Muscle of arm (tissue), 14 donors: ENCODE data around the gene TJAP1. TPM values are rescaled to one million over a fixed set of nuclear protein-coding genes. Genes with fewer than 3 reads are reported as not detected.
A peak's percentile ranks its signal among the peaks of the same experiment; 100 is the strongest.

Source experiments
- DNase-seq: peaks from one replicate; pipeline ENCODE4 v3.0.0-alpha.2; 2013
- long read RNA-seq, 11 donors: transcript quantifications; one replicate each; lab custom pipeline, GENCODE V29; 2026
- polyA plus RNA-seq, 12 donors: library from polyadenylated mRNA; unstranded; fragments of 120-200 nt; gene quantifications; one replicate each; pipeline ENCODE4 v1.2.1, GENCODE V29; 2013; ENCODE audit not compliant: insufficient read length in 12 of 12

TJAP1 gene, protein sequence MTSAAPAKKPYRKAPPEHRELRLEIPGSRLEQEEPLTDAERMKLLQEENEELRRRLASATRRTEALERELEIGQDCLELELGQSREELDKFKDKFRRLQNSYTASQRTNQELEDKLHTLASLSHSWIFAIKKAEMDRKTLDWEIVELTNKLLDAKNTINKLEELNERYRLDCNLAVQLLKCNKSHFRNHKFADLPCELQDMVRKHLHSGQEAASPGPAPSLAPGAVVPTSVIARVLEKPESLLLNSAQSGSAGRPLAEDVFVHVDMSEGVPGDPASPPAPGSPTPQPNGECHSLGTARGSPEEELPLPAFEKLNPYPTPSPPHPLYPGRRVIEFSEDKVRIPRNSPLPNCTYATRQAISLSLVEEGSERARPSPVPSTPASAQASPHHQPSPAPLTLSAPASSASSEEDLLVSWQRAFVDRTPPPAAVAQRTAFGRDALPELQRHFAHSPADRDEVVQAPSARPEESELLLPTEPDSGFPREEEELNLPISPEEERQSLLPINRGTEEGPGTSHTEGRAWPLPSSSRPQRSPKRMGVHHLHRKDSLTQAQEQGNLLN
- polyA plus RNA-seq, result 10 to 100 TPM in 11 of 12 donors, not detected in 1; 21.2 to 38.0 (median 25.5) TPM
- long read RNA-seq, donor 1, result 0 reads
- long read RNA-seq, donor 2, partial matches to known transcripts, result 13 of 14 reads
- long read RNA-seq, donor 2, other reads (novel, unspliced or antisense), result 0 of 14 reads
- long read RNA-seq, donor 3, partial matches to known transcripts, result 5 of 7 reads
- long read RNA-seq, donor 3, other reads (novel, unspliced or antisense), result 0 of 7 reads
- long read RNA-seq, donor 4, result 0 reads
- long read RNA-seq, donor 5, partial matches to known transcripts, result 8 of 9 reads
- long read RNA-seq, donor 5, other reads (novel, unspliced or antisense), result 0 of 9 reads
- long read RNA-seq, donor 6, result 0 reads
- long read RNA-seq, donor 7, partial matches to known transcripts, result 0 of 1 reads
- long read RNA-seq, donor 7, other reads (novel, unspliced or antisense), result 0 of 1 reads
- long read RNA-seq, donor 8, partial matches to known transcripts, result 0 of 1 reads
- long read RNA-seq, donor 8, other reads (novel, unspliced or antisense), result 0 of 1 reads
- long read RNA-seq, donor 9, partial matches to known transcripts, result 0 of 1 reads
- long read RNA-seq, donor 9, other reads (novel, unspliced or antisense), result 0 of 1 reads
- long read RNA-seq, donor 10, partial matches to known transcripts, result 0 of 5 reads
- long read RNA-seq, donor 10, other reads (novel, unspliced or antisense), result 0 of 5 reads
- long read RNA-seq, donor 11, partial matches to known transcripts, result 5 of 6 reads
- long read RNA-seq, donor 11, other reads (novel, unspliced or antisense), result 0 of 6 reads

DNA sequence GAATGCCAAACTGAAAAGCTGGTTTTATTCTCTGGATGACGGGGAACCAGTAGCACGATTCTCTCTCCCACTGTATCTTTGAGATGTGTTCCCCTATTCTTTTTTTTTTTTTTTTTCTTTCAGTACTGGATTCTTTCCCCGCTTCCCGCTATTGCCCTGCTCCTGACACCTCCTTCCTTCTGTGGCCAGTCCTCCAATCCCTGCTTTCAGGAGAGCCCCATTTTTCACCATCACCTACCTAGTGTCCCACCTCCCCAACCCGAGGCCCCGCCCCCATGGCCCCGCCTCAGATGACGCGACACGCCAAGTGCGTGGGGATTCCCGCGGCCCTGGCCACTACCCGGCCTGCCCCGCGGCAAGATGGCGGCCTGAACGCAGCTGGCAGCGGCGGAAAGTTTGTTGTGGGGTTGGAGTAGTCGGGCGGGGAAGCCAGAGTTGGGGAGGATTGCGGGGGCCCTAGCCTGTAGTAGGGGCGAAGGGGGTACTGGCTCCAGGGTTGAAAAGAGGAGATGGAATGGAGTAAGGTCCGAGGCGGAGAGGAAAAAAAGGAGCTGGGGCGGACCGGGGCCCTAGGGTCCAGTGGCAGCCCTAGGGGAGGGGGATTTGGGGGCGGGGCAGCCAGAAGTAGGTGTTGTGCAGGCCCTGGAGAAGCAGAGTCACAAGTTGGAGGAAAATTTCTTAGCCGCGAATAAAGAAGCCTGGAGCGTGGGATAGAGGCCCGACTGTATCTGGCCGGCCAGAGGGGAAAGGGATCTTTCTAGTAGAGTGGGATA is at the start of gene TJAP1:
TSS of gene TJAP1 (plus strand) at position 336 of the 773 bp plus-strand sequence. CDS start 21,432 bp downstream, outside the sequence.
- peak; percentile 92 for DNase-seq

DNA sequence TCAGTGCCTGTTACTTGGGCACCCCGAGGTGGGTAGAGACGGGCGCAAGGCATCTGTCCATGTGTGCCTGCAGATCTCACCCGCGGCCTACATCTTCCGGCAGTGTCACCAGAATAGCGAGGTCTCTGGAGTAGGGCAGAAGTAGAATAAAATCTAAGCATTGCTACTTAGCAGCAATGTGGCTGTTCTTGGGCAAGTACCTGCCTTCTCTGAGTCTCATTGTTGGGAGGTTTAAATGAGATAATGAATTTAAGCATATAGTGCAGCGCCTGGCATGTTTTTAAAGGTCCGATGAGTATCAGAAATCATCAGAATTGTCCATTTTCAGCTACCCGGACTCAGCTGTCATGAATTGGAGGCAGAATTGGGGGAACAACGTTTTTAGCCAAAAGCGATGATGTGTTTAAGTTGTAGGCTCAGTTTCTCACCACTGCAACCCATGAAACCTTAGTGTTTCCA is 49.2 kb upstream of the TJAP1 start:
- no peak for DNase-seq

DNA sequence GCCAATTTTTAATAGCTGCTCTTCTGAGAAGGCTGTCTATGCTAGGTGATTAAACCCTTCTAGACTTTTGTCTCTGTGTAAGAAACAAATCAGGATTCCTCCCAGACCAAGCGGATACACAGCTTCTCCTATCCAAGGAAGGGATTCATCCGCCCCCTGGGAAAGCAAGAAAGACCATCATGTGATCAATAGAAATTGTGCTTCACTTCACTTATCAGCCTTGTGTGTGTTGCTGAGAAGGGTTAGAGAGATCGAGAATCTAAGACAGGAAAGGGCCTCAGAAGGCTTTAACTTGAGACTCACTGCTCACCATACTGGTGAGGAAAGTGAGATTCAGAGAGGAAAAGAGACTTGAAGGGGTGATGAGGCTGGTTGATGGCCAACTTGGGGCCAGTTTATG is 48.5 kb upstream of the TJAP1 start:
- no peak for DNase-seq

DNA sequence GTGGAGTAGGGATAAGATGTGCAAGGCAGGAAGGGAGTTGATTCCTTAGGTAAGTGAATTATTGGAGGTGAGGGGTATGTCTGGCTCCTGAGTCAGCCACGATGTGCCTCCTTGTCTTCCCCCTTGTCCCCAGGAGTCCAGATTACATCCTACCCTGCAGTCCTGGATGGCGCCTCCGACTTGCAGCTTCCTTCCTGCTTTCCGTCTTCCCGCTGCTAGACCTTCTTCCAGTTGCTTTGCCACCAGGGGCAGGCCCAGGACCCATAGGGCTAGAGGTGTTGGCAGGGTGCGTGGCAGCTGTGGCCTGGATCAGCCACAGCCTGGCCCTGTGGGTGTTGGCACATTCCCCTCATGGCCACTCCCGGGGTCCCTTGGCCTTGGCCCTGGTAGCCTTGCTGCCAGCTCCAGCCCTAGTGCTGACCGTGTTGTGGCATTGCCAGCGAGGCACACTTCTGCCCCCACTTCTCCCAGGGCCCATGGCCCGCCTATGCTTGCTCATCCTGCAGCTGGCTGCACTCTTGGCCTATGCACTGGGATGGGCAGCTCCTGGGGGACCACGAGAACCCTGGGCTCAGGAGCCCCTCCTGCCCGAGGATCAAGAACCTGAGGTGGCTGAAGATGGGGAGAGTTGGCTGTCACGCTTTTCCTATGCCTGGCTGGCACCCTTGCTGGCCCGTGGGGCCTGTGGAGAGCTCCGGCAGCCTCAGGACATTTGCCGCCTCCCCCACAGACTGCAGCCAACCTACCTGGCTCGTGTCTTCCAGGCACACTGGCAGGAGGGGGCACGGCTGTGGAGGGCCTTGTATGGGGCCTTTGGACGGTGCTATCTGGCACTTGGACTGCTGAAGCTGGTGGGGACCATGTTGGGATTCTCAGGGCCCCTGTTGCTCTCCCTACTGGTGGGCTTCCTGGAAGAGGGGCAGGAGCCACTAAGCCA is 45.1 kb upstream of the TJAP1 start:
- DNase-seq, result no peak

DNA sequence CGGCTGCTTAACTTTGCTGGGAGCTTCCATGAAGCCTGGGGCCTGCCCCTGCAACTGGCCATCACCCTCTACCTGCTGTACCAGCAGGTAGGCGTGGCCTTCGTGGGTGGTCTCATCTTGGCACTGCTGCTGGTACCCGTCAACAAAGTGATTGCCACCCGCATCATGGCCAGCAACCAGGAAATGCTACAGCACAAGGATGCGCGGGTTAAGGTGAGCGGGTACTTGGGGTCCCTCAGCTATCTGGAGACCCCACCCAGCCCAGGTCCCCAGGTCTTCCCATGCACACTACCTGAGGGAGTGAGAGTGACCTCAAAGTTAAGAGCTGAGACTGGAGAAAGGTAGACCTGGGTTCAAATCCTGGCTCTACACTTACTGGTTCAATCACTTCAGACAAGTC is 44.2 kb upstream of the TJAP1 start:
- DNase-seq, result no peak

DNA sequence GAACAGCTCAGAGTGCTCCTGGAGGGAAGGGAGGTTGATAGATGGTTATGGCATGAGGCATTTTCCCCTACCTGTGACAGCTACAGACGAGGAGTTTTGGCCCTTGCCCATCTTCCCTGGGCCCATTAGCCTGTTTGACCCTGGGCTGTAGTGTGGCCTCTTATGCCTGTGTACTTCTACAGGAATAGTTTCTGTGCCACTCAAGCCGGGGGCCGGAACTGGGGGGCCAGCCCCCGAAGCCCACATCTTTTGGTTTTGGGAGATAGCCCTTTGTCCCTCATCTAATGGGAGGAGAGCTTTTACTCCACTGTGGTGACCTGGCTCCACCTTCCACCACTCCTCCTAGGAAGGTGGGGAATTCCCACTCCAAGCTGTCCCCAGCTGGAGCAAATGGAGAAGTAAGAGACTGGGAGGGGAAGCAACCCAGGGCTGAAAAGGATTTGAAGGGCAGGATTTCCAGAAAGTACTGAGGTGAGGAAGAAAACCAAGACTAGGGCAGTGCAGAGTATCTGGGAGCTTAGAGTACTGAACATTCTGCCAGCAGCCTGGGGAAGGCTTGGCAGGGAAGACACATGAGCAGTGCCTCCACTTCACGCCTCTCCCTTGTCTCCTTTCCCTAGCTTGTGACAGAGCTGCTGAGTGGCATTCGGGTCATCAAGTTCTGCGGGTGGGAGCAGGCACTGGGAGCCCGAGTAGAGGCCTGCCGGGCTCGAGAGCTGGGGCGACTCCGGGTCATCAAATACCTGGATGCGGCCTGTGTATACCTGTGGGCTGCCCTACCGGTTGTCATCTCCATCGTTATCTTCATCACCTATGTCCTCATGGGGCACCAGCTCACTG is 43.1 kb upstream of the TJAP1 start:
- no peak for DNase-seq

DNA sequence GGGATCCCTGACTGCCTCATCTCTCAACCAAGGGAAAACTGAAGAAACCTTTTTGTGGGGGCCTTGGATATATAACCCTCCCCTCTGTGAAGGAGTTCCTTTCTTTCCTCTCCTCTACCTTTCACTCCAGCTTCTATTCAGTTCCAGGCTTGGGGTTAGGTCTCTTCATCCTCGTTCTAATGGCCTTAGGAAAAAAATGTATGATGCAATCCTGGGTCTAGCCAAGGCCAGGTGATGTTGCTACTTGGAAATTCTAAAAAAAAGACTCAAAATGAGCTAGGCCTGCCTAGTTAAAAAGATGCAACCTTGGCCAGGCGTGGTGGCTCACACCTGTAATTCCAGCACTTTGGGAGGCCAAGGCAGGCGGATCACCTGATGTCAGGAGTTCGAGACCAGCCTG is 42.4 kb upstream of the TJAP1 start:
- DNase-seq, result no peak

DNA sequence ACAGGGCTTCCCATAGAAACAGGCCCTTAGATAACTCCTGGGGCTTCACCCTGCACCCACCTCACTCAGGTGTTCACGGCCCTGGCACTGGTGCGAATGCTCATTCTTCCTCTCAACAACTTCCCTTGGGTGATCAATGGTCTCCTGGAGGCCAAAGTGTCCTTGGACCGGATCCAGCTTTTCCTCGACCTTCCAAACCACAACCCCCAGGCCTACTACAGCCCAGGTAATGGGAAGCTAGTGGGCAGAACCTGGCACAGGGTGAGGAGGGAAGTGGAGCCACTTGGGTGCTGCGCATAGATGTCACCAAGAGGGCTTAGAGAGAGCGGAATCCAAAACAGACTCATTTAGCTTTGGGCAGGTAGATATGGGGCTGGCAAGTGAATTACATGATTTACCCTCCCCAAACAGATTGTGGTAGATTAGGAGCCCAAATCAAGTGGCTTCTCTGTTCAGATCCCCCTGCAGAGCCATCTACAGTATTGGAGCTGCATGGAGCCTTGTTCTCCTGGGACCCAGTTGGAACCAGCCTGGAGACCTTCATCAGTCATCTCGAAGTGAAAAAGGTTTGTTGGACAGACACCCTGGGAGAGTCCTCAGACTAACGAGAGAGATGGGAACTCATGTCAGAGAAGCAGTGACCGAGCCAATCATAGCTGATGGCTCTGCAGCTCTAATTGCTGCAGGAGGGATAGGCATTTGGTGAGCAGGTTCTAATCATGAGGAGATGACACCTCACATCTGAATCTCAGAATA is 41.5 kb upstream of the TJAP1 start:
- DNase-seq, result no peak

DNA sequence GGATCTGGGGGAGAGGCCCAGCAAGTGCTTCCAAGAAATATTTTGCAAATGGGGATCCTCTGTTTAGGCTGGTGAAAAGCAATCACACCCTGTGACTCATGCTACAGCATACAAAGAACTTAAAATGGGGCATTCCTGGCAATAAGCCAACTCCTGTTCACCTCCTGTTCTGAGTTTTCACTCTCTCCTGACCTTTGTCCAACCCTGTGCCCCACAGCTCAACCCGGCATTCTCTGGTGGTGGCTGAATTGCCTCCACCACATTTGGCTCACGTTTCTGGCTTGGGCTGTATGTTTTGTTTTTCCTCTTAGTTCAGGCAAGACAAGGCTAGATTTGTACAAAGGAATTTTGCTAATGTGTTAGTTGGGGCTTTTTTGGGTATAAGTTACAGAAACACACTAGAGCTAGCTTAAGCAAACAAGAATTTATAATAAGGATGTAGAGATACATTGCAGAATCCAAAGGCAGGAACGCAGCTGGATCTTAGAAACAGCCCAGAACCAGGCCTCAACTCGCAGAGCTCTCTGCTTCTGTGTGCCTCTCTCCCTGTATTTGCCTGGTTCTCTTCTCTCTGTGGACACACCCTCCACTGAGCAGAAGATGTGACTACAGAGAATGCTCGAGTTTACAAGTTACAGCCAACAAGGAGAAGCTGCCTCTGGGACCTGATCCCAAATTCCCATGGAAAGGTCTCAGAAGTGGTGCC is 40.6 kb upstream of the TJAP1 start:
- DNase-seq, result peak; percentile 25

DNA sequence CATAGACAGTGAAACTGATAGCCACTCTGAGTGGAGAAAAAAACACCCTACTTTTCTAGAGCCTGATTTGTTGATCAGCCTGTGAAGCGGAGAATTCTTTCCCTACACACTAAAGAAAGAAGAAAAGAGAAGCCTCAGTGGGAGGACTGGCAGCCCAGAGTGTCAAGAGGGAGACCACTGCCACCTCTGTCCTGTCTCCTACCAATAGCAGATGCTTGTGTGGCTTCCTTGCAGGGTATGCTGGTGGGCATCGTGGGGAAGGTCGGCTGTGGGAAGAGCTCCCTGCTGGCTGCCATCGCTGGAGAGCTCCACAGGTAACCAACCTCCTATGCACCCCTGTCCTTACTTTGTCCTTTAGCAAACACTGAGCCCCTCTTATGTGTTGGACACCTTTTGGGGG is 39.7 kb upstream of the TJAP1 start:
- no peak for DNase-seq

DNA sequence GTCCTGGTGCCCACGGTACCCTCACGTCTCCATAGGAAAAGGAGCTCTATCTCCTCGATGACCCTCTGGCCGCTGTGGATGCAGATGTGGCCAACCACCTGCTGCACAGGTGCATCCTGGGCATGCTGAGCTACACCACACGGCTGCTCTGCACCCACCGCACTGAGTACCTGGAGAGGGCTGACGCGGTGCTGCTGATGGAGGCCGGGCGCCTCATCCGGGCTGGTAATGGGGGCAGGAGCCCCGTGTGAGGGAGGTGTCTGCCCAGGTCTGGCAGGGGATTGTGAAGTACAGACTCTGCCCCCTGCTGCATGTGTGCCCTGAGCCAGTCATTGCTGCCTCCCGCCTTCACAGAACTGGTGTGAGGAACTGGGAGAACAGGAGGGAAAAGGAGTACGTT is 34.4 kb upstream of the TJAP1 start:
- no peak for DNase-seq

DNA sequence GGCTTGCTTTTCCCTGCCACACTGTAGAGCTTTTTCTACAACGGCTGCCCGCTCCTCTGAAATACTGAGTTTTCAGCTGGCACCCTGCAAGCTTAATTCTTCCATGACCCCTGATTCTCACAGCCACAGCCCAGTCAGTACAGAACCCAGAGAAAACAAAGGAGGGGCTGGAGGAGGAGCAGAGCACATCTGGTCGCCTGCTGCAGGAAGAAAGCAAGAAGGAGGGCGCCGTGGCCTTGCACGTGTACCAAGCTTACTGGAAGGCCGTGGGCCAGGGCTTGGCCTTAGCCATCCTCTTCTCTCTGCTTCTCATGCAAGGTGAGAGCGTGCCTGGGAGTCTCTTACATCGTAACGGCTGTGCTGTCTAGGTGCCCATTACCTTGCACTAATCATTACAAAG is 33.3 kb upstream of the TJAP1 start:
- no peak for DNase-seq

DNA sequence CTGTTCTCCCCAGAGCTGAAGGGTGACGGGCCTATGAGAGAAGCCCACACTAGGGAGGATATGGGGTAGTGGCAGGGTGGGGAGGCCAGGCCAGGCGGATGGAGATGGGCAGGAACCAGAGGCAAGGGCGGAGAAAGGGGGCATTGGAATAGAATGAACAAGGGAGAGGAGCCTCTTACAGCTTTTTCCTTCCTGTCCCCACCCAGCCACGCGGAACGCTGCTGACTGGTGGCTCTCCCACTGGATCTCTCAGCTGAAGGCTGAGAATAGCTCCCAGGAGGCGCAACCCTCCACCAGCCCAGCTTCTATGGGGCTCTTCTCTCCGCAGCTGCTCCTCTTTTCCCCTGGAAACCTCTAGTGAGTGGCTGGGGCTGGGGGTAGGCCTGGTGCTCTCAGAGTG is 32.8 kb upstream of the TJAP1 start:
- no peak for DNase-seq

DNA sequence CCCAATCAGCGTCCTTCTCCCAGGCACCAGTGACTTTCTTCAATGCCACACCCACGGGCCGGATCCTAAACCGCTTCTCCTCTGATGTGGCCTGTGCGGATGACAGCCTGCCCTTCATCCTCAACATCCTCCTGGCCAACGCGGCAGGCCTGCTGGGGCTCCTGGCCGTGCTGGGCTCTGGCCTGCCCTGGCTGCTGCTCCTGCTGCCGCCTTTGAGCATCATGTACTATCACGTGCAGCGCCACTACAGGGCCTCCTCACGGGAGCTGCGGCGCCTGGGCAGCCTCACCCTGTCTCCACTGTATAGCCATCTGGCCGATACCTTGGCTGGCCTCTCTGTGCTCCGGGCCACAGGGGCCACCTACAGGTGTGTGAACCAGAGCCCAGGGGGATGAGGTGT is 31.8 kb upstream of the TJAP1 start:
- DNase-seq, result no peak

DNA sequence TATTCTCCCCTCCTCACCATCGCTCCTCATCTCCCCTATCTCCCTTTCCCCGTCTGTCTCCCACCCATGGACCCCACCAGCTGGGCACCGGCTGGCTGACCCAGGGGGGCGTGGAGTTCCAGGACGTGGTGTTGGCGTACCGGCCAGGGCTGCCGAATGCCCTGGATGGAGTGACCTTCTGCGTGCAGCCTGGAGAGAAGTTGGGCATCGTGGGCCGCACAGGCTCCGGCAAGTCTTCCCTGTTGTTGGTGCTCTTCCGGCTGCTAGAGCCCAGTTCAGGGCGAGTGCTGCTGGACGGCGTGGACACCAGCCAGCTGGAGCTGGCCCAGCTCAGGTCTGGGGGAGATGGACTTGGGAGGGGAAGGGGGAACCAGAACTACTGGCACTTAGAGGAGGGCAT is 29.8 kb upstream of the TJAP1 start:
- no peak for DNase-seq

DNA sequence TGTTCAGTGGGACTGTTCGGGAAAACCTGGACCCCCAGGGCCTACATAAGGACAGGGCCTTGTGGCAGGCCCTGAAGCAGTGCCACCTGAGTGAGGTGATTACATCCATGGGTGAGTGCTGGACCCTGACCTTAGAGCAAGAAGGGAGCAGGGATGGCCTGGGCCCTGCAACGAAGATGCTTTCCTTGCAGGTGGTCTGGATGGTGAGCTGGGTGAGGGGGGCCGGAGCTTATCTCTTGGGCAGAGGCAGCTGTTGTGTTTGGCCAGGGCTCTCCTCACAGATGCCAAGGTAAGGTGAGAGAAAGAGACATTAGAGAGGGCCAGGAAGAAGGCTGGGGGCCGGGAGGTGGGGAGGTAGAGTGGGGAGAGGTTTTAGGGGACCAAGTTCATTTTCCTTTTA is 28.5 kb upstream of the TJAP1 start:
- DNase-seq, result no peak

DNA sequence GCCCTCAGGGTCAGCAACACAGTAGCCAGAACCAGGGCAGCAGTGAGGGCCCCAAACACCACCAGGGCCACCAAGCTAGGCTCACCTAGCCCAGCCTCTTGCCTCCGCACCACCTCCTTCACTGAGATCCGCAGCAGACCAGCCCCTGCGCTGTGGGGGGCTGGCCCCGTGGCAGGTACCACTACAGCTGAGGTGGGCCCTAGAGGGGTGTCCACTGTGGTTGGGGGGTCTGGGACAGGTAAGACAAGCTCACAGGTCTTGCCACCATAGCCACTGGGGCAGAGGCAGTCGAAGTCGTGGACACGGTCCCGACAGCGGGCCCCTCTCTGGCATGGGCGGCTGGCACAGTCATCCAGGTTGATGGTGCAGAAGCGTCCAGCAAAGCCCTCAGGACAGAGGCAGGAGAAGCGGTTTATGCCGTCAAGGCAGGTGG is 26.7 kb upstream of the TJAP1 start:
- DNase-seq, result no peak
